ENCODE data around the gene ECSIT.

DNA sequence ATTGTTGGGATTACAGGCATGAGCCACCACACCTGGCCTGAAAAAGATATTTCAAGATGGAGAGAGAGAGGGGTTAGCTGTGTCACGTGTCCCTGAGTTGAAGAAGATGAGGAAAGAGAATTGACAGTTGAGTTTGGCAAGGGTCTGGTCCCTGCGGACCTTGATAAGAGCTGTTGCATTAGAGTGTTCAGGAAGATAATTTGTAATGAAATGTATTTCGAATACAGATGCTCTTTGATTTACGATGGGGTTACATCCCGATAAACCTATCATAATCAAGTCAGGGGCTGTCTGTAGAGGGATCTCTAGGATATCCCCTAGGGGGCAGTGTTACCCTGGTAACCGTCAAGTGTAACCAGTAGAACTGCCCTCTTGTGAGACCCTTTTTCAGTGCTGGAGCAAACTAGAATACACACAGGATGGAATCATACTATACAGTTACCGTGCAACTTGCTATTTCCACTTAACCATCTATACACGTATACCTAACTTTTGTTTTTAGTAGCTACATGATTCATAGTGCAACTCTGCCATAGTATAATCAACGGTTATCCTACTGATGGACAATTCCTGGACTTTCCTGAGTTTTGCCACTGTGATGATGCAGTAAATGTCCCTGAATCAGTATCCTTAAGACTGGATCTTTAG is 31.6 kb upstream of the ECSIT start:
- TF ChIP-seq, protein P1, sequence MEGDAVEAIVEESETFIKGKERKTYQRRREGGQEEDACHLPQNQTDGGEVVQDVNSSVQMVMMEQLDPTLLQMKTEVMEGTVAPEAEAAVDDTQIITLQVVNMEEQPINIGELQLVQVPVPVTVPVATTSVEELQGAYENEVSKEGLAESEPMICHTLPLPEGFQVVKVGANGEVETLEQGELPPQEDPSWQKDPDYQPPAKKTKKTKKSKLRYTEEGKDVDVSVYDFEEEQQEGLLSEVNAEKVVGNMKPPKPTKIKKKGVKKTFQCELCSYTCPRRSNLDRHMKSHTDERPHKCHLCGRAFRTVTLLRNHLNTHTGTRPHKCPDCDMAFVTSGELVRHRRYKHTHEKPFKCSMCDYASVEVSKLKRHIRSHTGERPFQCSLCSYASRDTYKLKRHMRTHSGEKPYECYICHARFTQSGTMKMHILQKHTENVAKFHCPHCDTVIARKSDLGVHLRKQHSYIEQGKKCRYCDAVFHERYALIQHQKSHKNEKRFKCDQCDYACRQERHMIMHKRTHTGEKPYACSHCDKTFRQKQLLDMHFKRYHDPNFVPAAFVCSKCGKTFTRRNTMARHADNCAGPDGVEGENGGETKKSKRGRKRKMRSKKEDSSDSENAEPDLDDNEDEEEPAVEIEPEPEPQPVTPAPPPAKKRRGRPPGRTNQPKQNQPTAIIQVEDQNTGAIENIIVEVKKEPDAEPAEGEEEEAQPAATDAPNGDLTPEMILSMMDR (optimal IDR thresholded peaks at IDR 0.05 in 1 of 3, IDR thresholded peaks at IDR 0.05 in 1 of 3, conservative IDR thresholded peaks at IDR 0.05 in 1 of 3; ENCODE audit: extremely low read depth in 1 of 3, insufficient read depth in 2 of 3, low read length in 3 of 3), result peak; percentile 63 to 74 (median 63)
- no peak for TF ChIP-seq EZH2 (IDR thresholded peaks at IDR 0.05; ENCODE audit: low read length)

Data from keratinocyte (primary cell).